ENCODE data around the gene EMX2. TPM values are rescaled to one million over a fixed set of nuclear protein-coding genes. Genes with fewer than 3 reads are reported as not detected.

EMX2 gene
- total and polyA plus RNA-seq, 4 donors, result 0.37 TPM; not detected in 3

- no peak for TF ChIP-seq CTCF (IDR thresholded peaks at IDR 0.05; ENCODE audit: control extremely low read depth, extremely low read depth)
- DNase-seq (no peak), ATAC-seq (ENCODE audit: insufficient read depth, low FRiP score) (no peak)
- no peaks in the 10 kb centered on the region for H3K36me3 ChIP-seq (ENCODE audit: control insufficient read depth in 4 of 4, insufficient read depth in 4 of 4, low read length in 4 of 4)
- H3K27ac ChIP-seq (ENCODE audit: low read depth in 1 of 2, low read length in 1 of 2), result no peak overlapping the region
- 6% methylated on average over 32 of the region's 32 CpGs for WGBS, 2 donors
- H3K4me3 ChIP-seq, result no peak overlapping the region
- H3K9me3 ChIP-seq (ENCODE audit: control insufficient read depth in 4 of 4, insufficient read depth in 3 of 4, low read length in 3 of 4), result peaks cover 0 to 7% (median 0%) of the 10 kb centered on the region in 4 donors
- H3K4me1 ChIP-seq (ENCODE audit: control insufficient read depth in 5 of 5, insufficient read depth in 5 of 5, low read length in 5 of 5), result peaks cover 0 to 23% (median 12%) of the 10 kb centered on the region in 5 donors
- H3K9ac ChIP-seq (ENCODE audit: insufficient read depth in 1 of 2, low read length in 2 of 2), result no peak overlapping the region
- peaks cover 14 to 95% (median 91%) of the 10 kb centered on the region in 3 donors for H3K27me3 ChIP-seq (ENCODE audit: control insufficient read depth in 3 of 3, insufficient read depth in 3 of 3, low read length in 2 of 3)
These were observed 5.4 kb downstream of the EMX2 start for GRCh38 chr10:117547716-117548668.

GRCh38 chr10:117549100-117549585 is 6.6 kb downstream of the EMX2 start:
- ATAC-seq (ENCODE audit: insufficient read depth, low FRiP score), result no peak
- peaks cover 0 to 17% (median 9%) of the 10 kb centered on the region in 5 donors for H3K4me1 ChIP-seq (ENCODE audit: control insufficient read depth in 5 of 5, insufficient read depth in 5 of 5, low read length in 5 of 5)
- DNase-seq, result no peak
- TF ChIP-seq CTCF (IDR thresholded peaks at IDR 0.05; ENCODE audit: control extremely low read depth, extremely low read depth), result no peak
- 15 to 18% methylated on average over 6 of the region's 6 CpGs for WGBS, 2 donors
- no peak overlapping the region for H3K27ac ChIP-seq (ENCODE audit: low read depth in 1 of 2, low read length in 1 of 2)
- H3K36me3 ChIP-seq (ENCODE audit: control insufficient read depth in 4 of 4, insufficient read depth in 4 of 4, low read length in 4 of 4), result no peaks in the 10 kb centered on the region
- peaks cover 0 to 14% (median 0%) of the 10 kb centered on the region in 4 donors for H3K9me3 ChIP-seq (ENCODE audit: control insufficient read depth in 4 of 4, insufficient read depth in 3 of 4, low read length in 3 of 4)
- no peak overlapping the region for H3K9ac ChIP-seq (ENCODE audit: insufficient read depth in 1 of 2, low read length in 2 of 2)
- no peak overlapping the region for H3K4me3 ChIP-seq
- peaks cover 22 to 96% (median 95%) of the 10 kb centered on the region in 3 donors for H3K27me3 ChIP-seq (ENCODE audit: control insufficient read depth in 3 of 3, insufficient read depth in 3 of 3, low read length in 2 of 3)

- Histone ChIP-seq H3K36me3 (ENCODE audit: control insufficient read depth in 4 of 4, insufficient read depth in 4 of 4, low read length in 4 of 4) (no peaks in the 10 kb centered on the region), H3K27ac (ENCODE audit: low read depth in 1 of 2, low read length in 1 of 2) (no peak overlapping the region), H3K9ac (ENCODE audit: insufficient read depth in 1 of 2, low read length in 2 of 2) (no peak overlapping the region), H3K4me3 (no peak overlapping the region), H3K27me3 (ENCODE audit: control insufficient read depth in 3 of 3, insufficient read depth in 3 of 3, low read length in 2 of 3) (peaks cover 22 to 96% (median 95%) of the 10 kb centered on the region in 3 donors), H3K9me3 (ENCODE audit: control insufficient read depth in 4 of 4, insufficient read depth in 3 of 4, low read length in 3 of 4) (peaks cover 0 to 14% (median 0%) of the 10 kb centered on the region in 4 donors), H3K4me1 (ENCODE audit: control insufficient read depth in 5 of 5, insufficient read depth in 5 of 5, low read length in 5 of 5) (peaks cover 0 to 14% (median 5%) of the 10 kb centered on the region in 5 donors)
- ATAC-seq (ENCODE audit: insufficient read depth, low FRiP score) (no peak), DNase-seq (no peak)
- no peak for TF ChIP-seq CTCF (IDR thresholded peaks at IDR 0.05; ENCODE audit: control extremely low read depth, extremely low read depth)
- 6 to 11% methylated on average over 6 of the region's 6 CpGs for WGBS, 2 donors
These were observed 7.5 kb downstream of the EMX2 start for GRCh38 chr10:117550076-117550475.

All from lung (tissue), 12 donors.